Uterus (tissue), 4 donors: ENCODE data around the gene CACUL1. TPM values are rescaled to one million over a fixed set of nuclear protein-coding genes. Genes with fewer than 3 reads are reported as not detected.

Experiments used
- DNase-seq, 2 donors: peaks; one replicate each; pipeline ENCODE4 v3.0.0-alpha.2; 2019 to 2020
- H3K27ac ChIP-seq, 2 donors: fragments of 200-600 bp; sonication (generic); 1 replicate in 1 of 2; 2 replicates in 1 of 2; pipeline ENCODE4 v1.5.1; 2016 to 2018
- H3K27me3 ChIP-seq, 2 donors: fragments of 200-600 bp; sonication (generic); one replicate each; pipeline ENCODE4 v1.5.1; 2018 to 2019; ENCODE audit warnings: control low read depth in 1 of 2
- H3K36me3 ChIP-seq, 2 donors: fragments of 200-600 bp; sonication (generic); one replicate each; pipeline ENCODE4 v1.5.1; 2019; ENCODE audit warnings: control low read depth in 1 of 2
- H3K4me1 ChIP-seq, 2 donors: fragments of 200-600 bp; sonication (generic); one replicate each; pipeline ENCODE4 v1.5.1; 2018 to 2019; ENCODE audit warnings: control low read depth in 1 of 2
- H3K4me3 ChIP-seq, 2 donors: fragments of 200-600 bp; sonication (generic); 1 replicate in 1 of 2; 2 replicates in 1 of 2; pipeline ENCODE4 v1.5.1; 2018 to 2019; ENCODE audit warnings: mild to moderate bottlenecking in 1 of 2
- H3K9me3 ChIP-seq, 2 donors: fragments of 200-600 bp; sonication (generic); one replicate each; pipeline ENCODE4 v1.5.1; 2019; ENCODE audit warnings: control low read depth in 1 of 2
- POLR2A ChIP-seq, 2 donors: fragments of 450-650 bp; IDR thresholded peaks; one replicate each; pipeline ENCODE4 v1.6.1; 2016; ENCODE audit warnings: antibody characterized with exemption in 2 of 2, mild to moderate bottlenecking in 1 of 2, moderate library complexity in 1 of 2
- intact Hi-C: fragments of 100-400 bp; cut with DNase I; formaldehyde crosslinking; loops from one replicate; pipeline ENCODE4 v1.15.1; 2023; ENCODE audit warnings: low total_unique reads
- total RNA-seq, 4 donors: library from RNA; depleted of rRNA in 3 of 4; stranded (reverse); fragments of >200 nt in 3 of 4; gene quantifications; one replicate each; pipeline versions ENCODE4 v1.1.0 to v1.2.4, GENCODE V29; 2014 to 2023
- TF ChIP-seq, protein P1 (sequence below), 4 experiments: fragments of 200-600 bp in 2 of 4; fragments of 450-650 bp in 2 of 4; sonication (generic) in 2 of 4; IDR thresholded peaks; one replicate each; pipeline ENCODE4 v1.5.1; 2016 to 2019; ENCODE audit warnings: antibody characterized with exemption in 4 of 4, mild to moderate bottlenecking in 2 of 4, moderate library complexity in 1 of 4
- donor health status: DM: yes; HTN: yes; CAD: no.

The CACUL1 gene
- total RNA-seq, 4 donors from 2014 or later, result 24.8 to 61.0 (median 29.6) TPM

DNA sequence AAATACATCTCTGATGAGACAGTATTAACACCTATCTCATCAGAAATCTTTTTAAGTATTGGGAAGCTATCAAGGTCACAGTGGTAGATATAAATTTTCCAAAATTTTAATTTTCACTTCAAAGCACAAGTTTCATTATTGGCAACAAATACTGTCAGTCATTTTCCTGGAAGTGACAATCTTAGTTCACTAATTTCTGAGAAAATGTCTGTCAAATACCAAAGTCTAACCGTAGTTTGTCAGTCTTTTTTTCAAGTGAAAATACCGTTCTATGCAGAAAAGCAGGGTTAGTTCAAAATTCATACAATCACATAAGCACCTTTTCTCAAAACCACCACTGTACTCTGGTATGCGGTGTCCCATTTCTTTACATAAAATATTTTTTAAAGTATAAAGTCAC, 40.4 kb downstream of the CACUL1 start:
- intact Hi-C loops, result no loop called here
- no peak for DNase-seq
- Histone ChIP-seq H3K27me3 (no peaks in the 10 kb centered on the region), H3K9me3 (no peaks in the 10 kb centered on the region), H3K4me3 (no peak overlapping the region), H3K27ac (no peak overlapping the region), H3K4me1 (no peaks in the 10 kb centered on the region), H3K36me3 (no peaks in the 10 kb centered on the region)
- TF ChIP-seq POLR2A (IDR thresholded peaks at IDR 0.05), result no peak
- TF ChIP-seq, protein P1, sequence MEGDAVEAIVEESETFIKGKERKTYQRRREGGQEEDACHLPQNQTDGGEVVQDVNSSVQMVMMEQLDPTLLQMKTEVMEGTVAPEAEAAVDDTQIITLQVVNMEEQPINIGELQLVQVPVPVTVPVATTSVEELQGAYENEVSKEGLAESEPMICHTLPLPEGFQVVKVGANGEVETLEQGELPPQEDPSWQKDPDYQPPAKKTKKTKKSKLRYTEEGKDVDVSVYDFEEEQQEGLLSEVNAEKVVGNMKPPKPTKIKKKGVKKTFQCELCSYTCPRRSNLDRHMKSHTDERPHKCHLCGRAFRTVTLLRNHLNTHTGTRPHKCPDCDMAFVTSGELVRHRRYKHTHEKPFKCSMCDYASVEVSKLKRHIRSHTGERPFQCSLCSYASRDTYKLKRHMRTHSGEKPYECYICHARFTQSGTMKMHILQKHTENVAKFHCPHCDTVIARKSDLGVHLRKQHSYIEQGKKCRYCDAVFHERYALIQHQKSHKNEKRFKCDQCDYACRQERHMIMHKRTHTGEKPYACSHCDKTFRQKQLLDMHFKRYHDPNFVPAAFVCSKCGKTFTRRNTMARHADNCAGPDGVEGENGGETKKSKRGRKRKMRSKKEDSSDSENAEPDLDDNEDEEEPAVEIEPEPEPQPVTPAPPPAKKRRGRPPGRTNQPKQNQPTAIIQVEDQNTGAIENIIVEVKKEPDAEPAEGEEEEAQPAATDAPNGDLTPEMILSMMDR (IDR thresholded peaks at IDR 0.05), result no peak

- Histone ChIP-seq H3K27ac (no peak overlapping the region), H3K27me3 (no peaks in the 10 kb centered on the region)
- intact Hi-C loops, result no loop called here
These were observed 41.7 kb downstream of the CACUL1 start for GRCh38 chr10:118712930-118713634.

DNA sequence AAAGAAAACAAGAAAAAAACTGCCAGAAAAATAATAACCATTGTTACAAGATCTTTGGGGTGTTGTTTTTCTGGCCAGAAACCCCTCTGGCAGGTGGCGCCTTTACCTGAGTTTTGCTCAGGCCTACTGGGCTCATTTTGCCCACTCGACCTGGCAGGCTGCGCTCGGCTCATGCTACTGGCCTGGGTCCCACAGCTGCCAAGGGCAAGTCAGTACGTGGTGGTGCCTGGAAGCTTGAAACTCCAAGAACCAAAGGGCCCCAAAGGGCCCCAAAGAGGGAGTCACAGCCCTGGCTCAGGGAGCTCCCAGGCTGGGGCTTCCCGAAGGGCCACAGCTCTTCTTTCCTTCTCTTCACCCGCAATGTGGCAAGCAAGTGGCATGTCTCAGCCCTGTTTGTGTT, 42.7 kb downstream of the CACUL1 start:
- Histone ChIP-seq H3K27me3 (no peaks in the 10 kb centered on the region), H3K36me3 (no peaks in the 10 kb centered on the region), H3K27ac (peak overlapping the region; percentile 7 to 18), H3K4me1 (no peaks in the 10 kb centered on the region), H3K9me3 (no peaks in the 10 kb centered on the region), H3K4me3 (no peak overlapping the region)
- intact Hi-C loops, result no loop called here
- TF ChIP-seq, protein P1 (IDR thresholded peaks at IDR 0.05), result no peak
- no peak for TF ChIP-seq POLR2A (IDR thresholded peaks at IDR 0.05)
- DNase-seq, result no peak

More at GRCh38 chr10:118712930-118713634, 41.7 kb downstream of the CACUL1 start:
- DNase-seq, result no peak
- TF ChIP-seq, protein P1 (IDR thresholded peaks at IDR 0.05), result no peak
- TF ChIP-seq POLR2A (IDR thresholded peaks at IDR 0.05), result no peak
- Histone ChIP-seq H3K9me3 (no peaks in the 10 kb centered on the region), H3K36me3 (no peaks in the 10 kb centered on the region), H3K4me1 (no peaks in the 10 kb centered on the region), H3K4me3 (no peak overlapping the region)

- DNase-seq, result no peak
- H3K9me3 ChIP-seq, result no peaks in the 10 kb centered on the region
- H3K27me3 ChIP-seq, result no peaks in the 10 kb centered on the region
- H3K4me3 ChIP-seq, result no peak overlapping the region
- H3K4me1 ChIP-seq, result no peaks in the 10 kb centered on the region
- H3K27ac ChIP-seq, result no peak overlapping the region
- intact Hi-C loops, result no loop called here
- TF ChIP-seq, protein P1 (IDR thresholded peaks at IDR 0.05), result no peak
- TF ChIP-seq POLR2A (IDR thresholded peaks at IDR 0.05), result no peak
- no peaks in the 10 kb centered on the region for H3K36me3 ChIP-seq
These were observed 44.3 kb downstream of the CACUL1 start for GRCh38 chr10:118710487-118710886.

DNA sequence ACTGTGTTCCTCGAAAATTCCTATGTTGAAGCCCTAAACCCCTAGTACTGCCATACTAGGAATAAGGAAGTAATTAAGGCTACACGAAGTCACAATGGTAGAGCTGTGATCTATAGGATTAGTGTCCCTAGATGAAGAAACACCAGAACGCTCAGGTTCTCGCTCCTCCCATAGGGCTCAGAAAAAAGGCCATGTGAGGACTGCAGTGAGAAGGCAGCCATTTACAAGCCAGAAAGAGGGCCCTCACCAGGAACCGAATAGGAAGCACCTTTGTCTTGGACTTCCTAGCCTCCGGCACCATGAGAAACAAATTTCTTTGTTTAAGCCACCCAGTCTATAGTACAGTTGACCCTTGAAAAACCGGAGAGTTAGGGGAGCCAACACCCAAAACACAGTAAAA, 46.2 kb downstream of the CACUL1 start:
- Histone ChIP-seq H3K27me3 (no peaks in the 10 kb centered on the region), H3K27ac (no peak overlapping the region), H3K4me1 (no peaks in the 10 kb centered on the region), H3K36me3 (no peaks in the 10 kb centered on the region), H3K4me3 (no peak overlapping the region), H3K9me3 (no peaks in the 10 kb centered on the region)
- no peak for TF ChIP-seq POLR2A (IDR thresholded peaks at IDR 0.05)
- TF ChIP-seq, protein P1 (IDR thresholded peaks at IDR 0.05), result no peak
- DNase-seq, result no peak
- intact Hi-C loops, result no loop called here
